ENCODE data around the gene ANO8. TPM values are rescaled to one million over a fixed set of nuclear protein-coding genes. Genes with fewer than 3 reads are reported as not detected.

The ANO8 gene
- total and polyA plus RNA-seq, 2 of the 13 experiments (the other 11 are each of a cell fraction or from before 2014, with no cell fraction given) = 1.8 to 3.5 TPM

GRCh38 chr19:17305517-17306284, 29.0 kb downstream of the ANO8 start, which contains the start of gene MRPL34 (continued):
- TF ChIP-seq ZBTB49 (CRISPR knock-in tag; IDR thresholded peaks at IDR 0.05; ENCODE audit: borderline replicate concordance) = no peak
- peak; percentile 46; the same call in 1 of the 2 replicates for TF ChIP-seq MED1 (CRISPR knock-in tag; IDR thresholded peaks at IDR 0.05)
- peak; percentile 62 for TF ChIP-seq FOXA3 (CRISPR knock-in tag; IDR thresholded peaks at IDR 0.05)
- no peak for TF ChIP-seq ZNF562 (CRISPR knock-in tag; IDR thresholded peaks at IDR 0.05; ENCODE audit: borderline replicate concordance)
- no peak for TF ChIP-seq ZNF441 (CRISPR knock-in tag; IDR thresholded peaks at IDR 0.05; ENCODE audit: borderline replicate concordance)
- no peak for TF ChIP-seq BRD4 (CRISPR knock-in tag; IDR thresholded peaks at IDR 0.05)
- TF ChIP-seq ZNF766 (CRISPR knock-in tag; IDR thresholded peaks at IDR 0.05; ENCODE audit: borderline replicate concordance) = peak; percentile 50; the same call in 1 of the 2 replicates
- no peak for TF ChIP-seq ZNF629 (CRISPR knock-in tag; conservative IDR thresholded peaks at IDR 0.05)
- TF ChIP-seq FOXP1 (IDR thresholded peaks at IDR 0.05) = no peak; the same call in 1 of the 2 replicates
- TF ChIP-seq FOXP1 (CRISPR knock-in tag; IDR thresholded peaks at IDR 0.05) = no peak
- peak; percentile 86 for TF ChIP-seq KLF9 (CRISPR knock-in tag; IDR thresholded peaks at IDR 0.05; ENCODE audit: low read depth)
- TF ChIP-seq RXRA (CRISPR knock-in tag; IDR thresholded peaks at IDR 0.05) = peak; percentile 25; the same call in 1 of the 2 replicates
- peak; percentile 78; the same call in 1 of the 2 replicates for TF ChIP-seq MXD1 (CRISPR knock-in tag; IDR thresholded peaks at IDR 0.05)
- TF ChIP-seq, protein P1, sequence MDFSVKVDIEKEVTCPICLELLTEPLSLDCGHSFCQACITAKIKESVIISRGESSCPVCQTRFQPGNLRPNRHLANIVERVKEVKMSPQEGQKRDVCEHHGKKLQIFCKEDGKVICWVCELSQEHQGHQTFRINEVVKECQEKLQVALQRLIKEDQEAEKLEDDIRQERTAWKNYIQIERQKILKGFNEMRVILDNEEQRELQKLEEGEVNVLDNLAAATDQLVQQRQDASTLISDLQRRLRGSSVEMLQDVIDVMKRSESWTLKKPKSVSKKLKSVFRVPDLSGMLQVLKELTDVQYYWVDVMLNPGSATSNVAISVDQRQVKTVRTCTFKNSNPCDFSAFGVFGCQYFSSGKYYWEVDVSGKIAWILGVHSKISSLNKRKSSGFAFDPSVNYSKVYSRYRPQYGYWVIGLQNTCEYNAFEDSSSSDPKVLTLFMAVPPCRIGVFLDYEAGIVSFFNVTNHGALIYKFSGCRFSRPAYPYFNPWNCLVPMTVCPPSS (IDR thresholded peaks at IDR 0.05) = no peak
- TF ChIP-seq PATZ1 (CRISPR knock-in tag; IDR thresholded peaks at IDR 0.05) = peak; percentile 61; the same call in 1 of the 2 replicates
